ENCODE results near the gene ADRM1. TPM values are rescaled to one million over a fixed set of nuclear protein-coding genes. Genes with fewer than 3 reads are reported as not detected.

ADRM1 gene
- total RNA-seq, 2 experiments from 2014 or later = 40.8 to 44.3 TPM

DNA sequence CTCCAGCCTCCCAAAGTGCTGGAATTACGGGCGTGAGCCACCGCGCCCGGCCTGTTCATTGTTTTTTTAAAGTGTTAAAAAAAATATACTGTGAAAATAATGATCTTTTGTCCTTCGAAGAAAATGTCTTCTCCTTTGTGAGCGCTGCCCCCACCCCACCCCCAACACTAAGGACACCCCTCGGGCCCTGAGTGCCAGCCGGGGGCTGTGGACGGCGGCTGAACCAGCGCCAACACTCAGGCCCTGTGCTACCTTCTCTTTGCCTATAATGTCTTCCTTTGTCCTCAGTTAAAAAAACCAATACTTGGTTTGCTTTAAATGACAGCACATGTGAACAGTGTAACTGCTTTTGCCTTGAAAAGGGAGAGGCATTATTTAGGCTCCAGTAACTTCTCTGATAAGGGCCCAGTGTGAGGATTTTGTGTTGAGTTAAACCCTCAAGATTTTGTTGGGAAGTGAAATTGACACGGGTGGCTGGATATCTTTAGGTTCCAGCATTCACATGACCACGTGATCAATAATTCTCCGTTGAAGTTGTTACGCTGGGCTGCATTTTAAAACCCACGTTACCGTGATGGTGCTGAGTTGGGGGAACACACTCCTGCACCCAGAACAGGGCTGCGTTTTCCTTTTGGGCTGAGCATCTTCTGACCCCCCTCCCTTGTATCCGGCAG, 9.5 kb upstream of the ADRM1 start:
- H3K4me1 ChIP-seq (ENCODE audit: insufficient read depth, low read length) = peaks cover 10% of the 10 kb centered on the region
- peaks cover 46% of the 10 kb centered on the region for H3K36me3 Mint-ChIP-seq (ENCODE audit: low read depth)
- ATAC-seq (ENCODE audit: poor library complexity) (no peak), DNase-seq (no peak)
- ChIA-PET CTCF (no interaction called here), POLR2A (no interaction called here)
- intact Hi-C loops (cut with DNase I, micrococcal nuclease) = no loop called here
- H3K9me3 ChIP-seq (ENCODE audit: control insufficient read depth in 1 of 2, insufficient read depth in 1 of 2, low read length in 2 of 2) = no peaks in the 10 kb centered on the region
- H3K9me3 Mint-ChIP-seq = no peaks in the 10 kb centered on the region
- H3K4me3 Mint-ChIP-seq = no peak overlapping the region
- H3K27me3 ChIP-seq (ENCODE audit: control insufficient read depth in 1 of 2, insufficient read depth in 2 of 2, low read length in 2 of 2) = no peaks in the 10 kb centered on the region
- no peak overlapping the region for H3K4me3 ChIP-seq (ENCODE audit: low read length)
- H3K27ac Mint-ChIP-seq = no peak overlapping the region
- H3K36me3 ChIP-seq (ENCODE audit: insufficient read depth, low read length) = peaks cover 37% of the 10 kb centered on the region
- no peak overlapping the region for H3K27ac ChIP-seq (ENCODE audit: low read depth in 1 of 2, low read length in 2 of 2)
- H3K4me1 Mint-ChIP-seq (ENCODE audit: low read depth) = no peaks in the 10 kb centered on the region
- H3K27me3 Mint-ChIP-seq = no peaks in the 10 kb centered on the region
- TF ChIP-seq, protein P1, sequence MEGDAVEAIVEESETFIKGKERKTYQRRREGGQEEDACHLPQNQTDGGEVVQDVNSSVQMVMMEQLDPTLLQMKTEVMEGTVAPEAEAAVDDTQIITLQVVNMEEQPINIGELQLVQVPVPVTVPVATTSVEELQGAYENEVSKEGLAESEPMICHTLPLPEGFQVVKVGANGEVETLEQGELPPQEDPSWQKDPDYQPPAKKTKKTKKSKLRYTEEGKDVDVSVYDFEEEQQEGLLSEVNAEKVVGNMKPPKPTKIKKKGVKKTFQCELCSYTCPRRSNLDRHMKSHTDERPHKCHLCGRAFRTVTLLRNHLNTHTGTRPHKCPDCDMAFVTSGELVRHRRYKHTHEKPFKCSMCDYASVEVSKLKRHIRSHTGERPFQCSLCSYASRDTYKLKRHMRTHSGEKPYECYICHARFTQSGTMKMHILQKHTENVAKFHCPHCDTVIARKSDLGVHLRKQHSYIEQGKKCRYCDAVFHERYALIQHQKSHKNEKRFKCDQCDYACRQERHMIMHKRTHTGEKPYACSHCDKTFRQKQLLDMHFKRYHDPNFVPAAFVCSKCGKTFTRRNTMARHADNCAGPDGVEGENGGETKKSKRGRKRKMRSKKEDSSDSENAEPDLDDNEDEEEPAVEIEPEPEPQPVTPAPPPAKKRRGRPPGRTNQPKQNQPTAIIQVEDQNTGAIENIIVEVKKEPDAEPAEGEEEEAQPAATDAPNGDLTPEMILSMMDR (IDR thresholded peaks at IDR 0.05) = no peak

DNA sequence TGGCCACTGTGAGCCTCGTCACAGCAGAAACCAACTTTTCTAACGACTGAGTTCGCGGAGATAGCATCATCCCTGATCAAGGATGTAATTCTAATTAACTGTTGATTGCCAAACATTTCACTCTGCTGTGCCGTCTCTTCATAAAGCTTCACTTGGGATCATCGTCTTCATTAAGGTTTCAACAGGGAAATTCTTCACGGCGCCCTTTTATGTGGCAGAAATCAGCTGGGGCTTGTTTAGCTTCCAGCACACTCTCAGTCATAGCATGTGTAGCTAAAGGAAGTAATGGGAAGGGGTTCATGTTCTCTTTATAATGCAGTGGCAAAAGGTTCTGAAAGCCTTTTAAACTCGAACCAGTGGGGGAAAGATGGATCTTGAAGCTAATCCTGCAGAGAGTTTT, 8.9 kb upstream of the ADRM1 start:
- ChIA-PET POLR2A (no interaction called here), CTCF (no interaction called here)
- H3K27me3 ChIP-seq (ENCODE audit: control insufficient read depth in 1 of 2, insufficient read depth in 2 of 2, low read length in 2 of 2) = no peaks in the 10 kb centered on the region
- peaks cover 41% of the 10 kb centered on the region for H3K36me3 Mint-ChIP-seq (ENCODE audit: low read depth)
- DNase-seq = no peak
- H3K9me3 Mint-ChIP-seq = no peaks in the 10 kb centered on the region
- peaks cover 10% of the 10 kb centered on the region for H3K4me1 ChIP-seq (ENCODE audit: insufficient read depth, low read length)
- no peaks in the 10 kb centered on the region for H3K27me3 Mint-ChIP-seq
- peaks cover 37% of the 10 kb centered on the region for H3K36me3 ChIP-seq (ENCODE audit: insufficient read depth, low read length)
- no peak overlapping the region for H3K4me3 Mint-ChIP-seq
- H3K27ac Mint-ChIP-seq = no peak overlapping the region
- ATAC-seq (ENCODE audit: poor library complexity) = no peak
- no peak overlapping the region for H3K27ac ChIP-seq (ENCODE audit: low read depth in 1 of 2, low read length in 2 of 2)
- intact Hi-C loops (cut with DNase I, micrococcal nuclease) = no loop called here
- no peaks in the 10 kb centered on the region for H3K9me3 ChIP-seq (ENCODE audit: control insufficient read depth in 1 of 2, insufficient read depth in 1 of 2, low read length in 2 of 2)
- TF ChIP-seq, protein P1 (IDR thresholded peaks at IDR 0.05) = no peak
- no peak overlapping the region for H3K4me3 ChIP-seq (ENCODE audit: low read length)
- H3K4me1 Mint-ChIP-seq (ENCODE audit: low read depth) = no peaks in the 10 kb centered on the region

GRCh38 chr20:62294516-62294915, 8.3 kb upstream of the ADRM1 start:
- Histone ChIP-seq H3K27me3 (ENCODE audit: control insufficient read depth in 1 of 2, insufficient read depth in 2 of 2, low read length in 2 of 2) (no peaks in the 10 kb centered on the region), H3K4me1 (ENCODE audit: insufficient read depth, low read length) (peaks cover 10% of the 10 kb centered on the region), H3K9me3 (ENCODE audit: control insufficient read depth in 1 of 2, insufficient read depth in 1 of 2, low read length in 2 of 2) (no peaks in the 10 kb centered on the region), H3K4me3 (ENCODE audit: low read length) (no peak overlapping the region), H3K27ac (ENCODE audit: low read depth in 1 of 2, low read length in 2 of 2) (no peak overlapping the region), H3K36me3 (ENCODE audit: insufficient read depth, low read length) (peaks cover 33% of the 10 kb centered on the region)
- intact Hi-C loops (cut with DNase I, micrococcal nuclease) = no loop called here
- H3K36me3 Mint-ChIP-seq (ENCODE audit: low read depth) = peaks cover 38% of the 10 kb centered on the region
- ChIA-PET POLR2A (no interaction called here), CTCF (no interaction called here)
- DNase-seq (no peak), ATAC-seq (ENCODE audit: poor library complexity) (no peak)
- no peaks in the 10 kb centered on the region for H3K27me3 Mint-ChIP-seq
- TF ChIP-seq, protein P1 (IDR thresholded peaks at IDR 0.05) = no peak
- H3K4me1 Mint-ChIP-seq (ENCODE audit: low read depth) = no peaks in the 10 kb centered on the region
- H3K4me3 Mint-ChIP-seq = no peak overlapping the region
- no peaks in the 10 kb centered on the region for H3K9me3 Mint-ChIP-seq
- no peak overlapping the region for H3K27ac Mint-ChIP-seq

Measured in CD4-positive, alpha-beta T cell (primary cell).